GM12878 (cell line): Measurements from ENCODE around the gene AXIN1. TPM values are rescaled to one million over a fixed set of nuclear protein-coding genes. Genes with fewer than 3 reads are reported as not detected.

Experiments used
- ATAC-seq: fragments of 200-7000 bp; cut with Tn5 transposase; 3 replicates; pipeline ENCODE4 v1.9.1; 2020; ENCODE audit warnings: mild to moderate bottlenecking, moderate library complexity
- BruUV-seq: library from RNA; stranded (reverse); fragments of 400-500 nt; replicated peaks from 2 replicates; lab custom pipeline; 2021; lab: Mats Ljungman, UMichigan
- CTCF ChIA-PET: fragments of 300-600 bp; sonication (Branson Sonifier 250); formaldehyde crosslinking; extraction: SDS; loops from one replicate; lab custom pipeline; 2021; ENCODE audit warnings: inconsistent platforms; lab: Yijun Ruan, JAX
- POLR2A ChIA-PET: fragments of 350-600 bp; formaldehyde crosslinking; extraction: SDS; loops from one replicate; lab custom pipeline; 2021; ENCODE audit warnings: inconsistent platforms; lab: Charles Lee
- RAD21 ChIA-PET: fragments of 300-600 bp; sonication (Branson Sonifier 250); formaldehyde crosslinking; loops from one replicate; lab custom pipeline; 2023; ENCODE audit warnings: antibody characterized with exemption; ENCODE audit not compliant: unreplicated experiment; lab: Charles Lee
- SMC1A ChIA-PET: fragments of 300-600 bp; sonication (Branson Sonifier 250); formaldehyde crosslinking; loops from one replicate; lab custom pipeline; 2023; ENCODE audit not compliant: unreplicated experiment, uncharacterized antibody; lab: Charles Lee
- DNase-seq: peaks from one replicate; pipeline ENCODE4 v3.0.0-alpha.2; 2011; ENCODE audit warnings: low read depth, low spot score
- FAIRE-seq: peaks from 3 replicates; lab custom pipeline; 2011; peaks lifted over from hg19 to GRCh38; lab: Jason Lieb, UNC
- H2AFZ ChIP-seq: 2 replicates; pipeline ENCODE4 v1.6.0; 2011; ENCODE audit warnings: low read depth, low read length, control low read depth; ENCODE audit not compliant: control insufficient read depth
- H3K27ac ChIP-seq: 2 replicates; pipeline ENCODE4 v1.5.1; 2011; ENCODE audit warnings: control low read depth; ENCODE audit not compliant: control insufficient read depth, insufficient read depth
- H3K27me3 ChIP-seq, 2 experiments: replicated peaks in 1 of 2; 2 replicates each; pipeline versions ENCODE4 v1.6.0 to v1.6.1; 2011; ENCODE audit warnings: low read length in 1 of 2; ENCODE audit not compliant: control insufficient read depth in 2 of 2, insufficient read depth in 2 of 2
- H3K36me3 ChIP-seq, 2 experiments: 2 replicates each; pipeline ENCODE4 v1.5.1; 2011; ENCODE audit warnings: low read length in 1 of 2; ENCODE audit not compliant: control insufficient read depth in 2 of 2, insufficient read depth in 2 of 2
- H3K4me1 ChIP-seq: 2 replicates; pipeline ENCODE4 v1.6.1; 2011; ENCODE audit warnings: mild to moderate bottlenecking, low read length, moderate library complexity, mixed read lengths; ENCODE audit not compliant: control insufficient read depth, insufficient read depth
- H3K4me2 ChIP-seq: 2 replicates; pipeline ENCODE4 v1.6.0; 2011; ENCODE audit warnings: control low read depth; ENCODE audit not compliant: control insufficient read depth, insufficient read depth
- H3K4me3 ChIP-seq: fragments of 200-600 bp; sonication (generic); 2 replicates; pipeline ENCODE4 v1.5.1; 2016
- H3K79me2 ChIP-seq: 2 replicates; pipeline ENCODE4 v1.6.0; 2011; ENCODE audit warnings: low read length; ENCODE audit not compliant: control insufficient read depth, insufficient read depth
- H3K9ac ChIP-seq: 2 replicates; pipeline ENCODE4 v1.8.0; 2011; ENCODE audit warnings: low read length, control low read depth, mixed read lengths; ENCODE audit not compliant: control insufficient read depth, insufficient read depth
- H3K9me3 ChIP-seq: replicated peaks from 3 replicates; pipeline ENCODE4 v1.5.1; 2011; ENCODE audit warnings: mild to moderate bottlenecking, low read length; ENCODE audit not compliant: control insufficient read depth, insufficient read depth
- H4K20me1 ChIP-seq: 2 replicates; pipeline ENCODE4 v1.6.0; 2011; ENCODE audit not compliant: control insufficient read depth, insufficient read depth
- IKZF2 ChIP-seq, 2 experiments: fragments of 450-650 bp; IDR thresholded peaks; 2 replicates each; pipeline ENCODE4 v1.6.1; 2017; ENCODE audit warnings: mild to moderate bottlenecking in 2 of 2, moderate library complexity in 2 of 2
- IRF5 ChIP-seq: fragments of 450-650 bp; IDR thresholded peaks from 2 replicates; pipeline ENCODE4 v1.6.1; 2017; ENCODE audit warnings: borderline replicate concordance
- MAX ChIP-seq: IDR thresholded peaks from 2 replicates; pipeline ENCODE4 v1.6.1; 2012; ENCODE audit warnings: low read depth, low read length, improper control_type of control experiment
- MEF2B ChIP-seq: fragments of 450-650 bp; IDR thresholded peaks from 2 replicates; pipeline ENCODE4 v1.6.1; 2018; ENCODE audit warnings: mild to moderate bottlenecking, moderate library complexity; ENCODE audit not compliant: partially characterized antibody, poor library complexity, severe bottlenecking
- NFIC ChIP-seq: IDR thresholded peaks from 2 replicates; pipeline ENCODE4 v1.6.1; 2012; ENCODE audit warnings: low read depth, mild to moderate bottlenecking, inconsistent platforms, low read length, moderate library complexity
- NKRF ChIP-seq: fragments of 450-650 bp; conservative IDR thresholded peaks from 2 replicates; pipeline ENCODE4 v1.6.1; 2017; ENCODE audit warnings: mild to moderate bottlenecking, moderate library complexity
- POLR2AphosphoS2 ChIP-seq: IDR thresholded peaks from 2 replicates; pipeline ENCODE4 v1.6.1; 2011; ENCODE audit warnings: low read depth, mild to moderate bottlenecking, low read length, improper control_type of control experiment, moderate library complexity
- RB1 ChIP-seq: fragments of 450-650 bp; formaldehyde crosslinking; IDR thresholded peaks from 2 replicates; pipeline ENCODE4 v1.6.1; 2017; ENCODE audit warnings: mild to moderate bottlenecking, borderline replicate concordance
- RCOR1 ChIP-seq: conservative IDR thresholded peaks from 2 replicates; pipeline ENCODE4 v1.6.1; 2012; ENCODE audit warnings: low read depth, low read length, improper control_type of control experiment
- RELB ChIP-seq: fragments of 450-650 bp; IDR thresholded peaks from 2 replicates; pipeline ENCODE4 v1.6.1; 2017; ENCODE audit warnings: low read depth, mild to moderate bottlenecking, moderate library complexity
- RFX5 ChIP-seq: IDR thresholded peaks from 2 replicates; pipeline ENCODE4 v1.6.1; 2011; ENCODE audit warnings: low read depth, low read length, improper control_type of control experiment
- SIN3A ChIP-seq: IDR thresholded peaks from 2 replicates; pipeline ENCODE4 v1.6.1; 2012; ENCODE audit warnings: low read depth, low read length, improper control_type of control experiment
- TARDBP ChIP-seq: IDR thresholded peaks from 2 replicates; pipeline ENCODE4 v1.6.1; 2016; ENCODE audit warnings: borderline replicate concordance
- TCF12 ChIP-seq: IDR thresholded peaks from 2 replicates; pipeline ENCODE4 v1.6.1; 2011; ENCODE audit warnings: low read depth, mild to moderate bottlenecking, low read length
- TCF3 ChIP-seq: IDR thresholded peaks from 2 replicates; pipeline ENCODE4 v1.6.1; 2012; ENCODE audit warnings: low read depth, mild to moderate bottlenecking, low read length, borderline replicate concordance; ENCODE audit not compliant: insufficient read depth
- ZNF207 ChIP-seq: fragments of 450-650 bp; IDR thresholded peaks from 2 replicates; pipeline ENCODE4 v1.6.1; 2014; ENCODE audit warnings: antibody characterized with exemption, mild to moderate bottlenecking, borderline replicate concordance
- WGBS: methylation state at CpG from one replicate; pipeline ENCODE4 v1.1.6; 2016; ENCODE audit warnings: low lambda C conversion rate; ENCODE audit not compliant: insufficient replicate concordance, insufficient coverage; ENCODE audit errors: missing lambda C conversion rate; 5-methylcytosine and 5-hydroxymethylcytosine counted together
- in situ Hi-C: fragments of 300-500 bp; cut with MboI; formaldehyde crosslinking; loops from 9 replicates; pipeline ENCODE4 v1.14.3; 2018; ENCODE audit warnings: mixed read lengths
- intact Hi-C: fragments of 100-400 bp; cut with micrococcal nuclease; formaldehyde crosslinking; loops from one replicate; pipeline ENCODE4 v1.14.2; 2022; ENCODE audit not compliant: unreplicated experiment
- polyA plus RNA-seq, 11 experiments: library from polyadenylated mRNA; depleted of rRNA in 4 of 11; unstranded in 6 of 11; stranded (reverse) in 5 of 11; fragments of >200 nt; fragmentation: Nextera tagmentation in 4 of 11; fragmentation: Illumina TruSeq in 1 of 11; extraction: Ambion mirVana in 4 of 11; extraction: Trizol in 1 of 11; gene quantifications; 1 replicate in 1 of 11; 2 replicates in 10 of 11; pipeline versions ENCODE4 v1.2.1 to v1.2.3, GENCODE V29; 2011 to 2016; ENCODE audit warnings: inconsistent platforms in 2 of 11, missing spikeins in 2 of 11, low read depth in 1 of 11
- total RNA-seq, 4 experiments: library from RNA; depleted of rRNA in 3 of 4; stranded (reverse); fragments of >200 nt in 3 of 4; fragmentation: Illumina TruSeq in 1 of 4; extraction: Trizol in 1 of 4; gene quantifications; 2 replicates each; pipeline versions ENCODE4 v1.2.1 to v1.2.3, GENCODE V29; 2013 to 2021

AXIN1 gene
- total and polyA plus RNA-seq, 10 of the 15 experiments (the other 5 are each of a cell fraction or from before 2014, with no cell fraction given), result 0.26 to 27.1 (median 7.7) TPM

GRCh38 chr16:376817-377418 is 24.4 kb upstream of the AXIN1 start:
- no peak overlapping the region for H3K9ac ChIP-seq
- ChIA-PET SMC1A (no interaction called here), CTCF (no interaction called here), RAD21 (no interaction called here), POLR2A (no interaction called here)
- H2AFZ ChIP-seq, result no peak overlapping the region
- ATAC-seq (no peak), FAIRE-seq (no peak), DNase-seq (no peak)
- H4K20me1 ChIP-seq, result no peaks in the 10 kb centered on the region
- in situ Hi-C loops (no loop called here), intact Hi-C loops (no loop called here)
- no peak overlapping the region for H3K4me2 ChIP-seq
- peaks cover 0 to 7% of the 10 kb centered on the region in 2 experiments; a peak in 3 of 4 replicates for H3K36me3 ChIP-seq
- no peaks in the 10 kb centered on the region for H3K9me3 ChIP-seq
- no peaks in the 10 kb centered on the region for H3K27me3 ChIP-seq
- H3K4me3 ChIP-seq, result no peak overlapping the region
- TF ChIP-seq TCF12 (no peak), SIN3A (no peak), MEF2B (no peak), RELB (no peak), NFIC (no peak), ZNF207 (no peak), RCOR1 (no peak), POLR2AphosphoS2 (no peak), TCF3 (no peak), TARDBP (no peak), NKRF (no peak), IRF5 (no peak), IKZF2 (IDR thresholded peaks at IDR 0.05) (no peak), RB1 (no peak), RFX5 (no peak), MAX (no peak)
- peaks cover 11% of the 10 kb centered on the region for H3K79me2 ChIP-seq
- H3K27ac ChIP-seq, result no peak overlapping the region
- no peaks in the 10 kb centered on the region for H3K4me1 ChIP-seq
- WGBS, result 85% methylated on average over 26 of the region's 26 CpGs
- no TSS peak for BruUV-seq
